GM10248 (cell line): ENCODE results near the gene DDX10.

Source experiments
- CTCF ChIA-PET: fragments of 300-600 bp; sonication (Branson Sonifier 250); formaldehyde crosslinking; extraction: SDS; loops from one replicate; lab custom pipeline; 2021; ENCODE audit warnings: antibody characterized with exemption; lab: Yijun Ruan, JAX
- POLR2A ChIA-PET: fragments of 350-650 bp; sonication (Branson Sonifier 250); formaldehyde crosslinking; extraction: SDS; loops from one replicate; lab custom pipeline; 2020; ENCODE audit warnings: antibody characterized with exemption; lab: Yijun Ruan, JAX
- DNase-seq: peaks from one replicate; pipeline ENCODE4 v3.0.0; 2012; ENCODE audit errors: extremely low spot score
- CTCF ChIP-seq: IDR thresholded peaks from 2 replicates; pipeline ENCODE4 v1.5.1; 2012; ENCODE audit warnings: mild to moderate bottlenecking, low read depth; ENCODE audit errors: extremely low read depth, missing control alignments, control extremely low read depth

DDX10 gene

GRCh38 chr11:108875134-108875533, 210.3 kb downstream of the DDX10 start:
- POLR2A ChIA-PET, result no interaction called here
- CTCF ChIA-PET, result interaction anchor here (1.0 to 4.1 kb wide), 5 partner anchors 10 to 177 kb away, joined by 3 to 15 read pairs (median 10); no protein-coding TSS in a partner anchor
- no peak for DNase-seq

GRCh38 chr11:108877178-108877577, 212.3 kb downstream of the DDX10 start:
- no peak for TF ChIP-seq CTCF
- no peak for DNase-seq
- ChIA-PET POLR2A (no interaction called here), CTCF (interaction anchor here (1.0 to 4.1 kb wide), 4 partner anchors 8 to 180 kb away, joined by 3 to 13 read pairs (median 6); no protein-coding TSS in a partner anchor)

More at GRCh38 chr11:108875134-108875533, 210.3 kb downstream of the DDX10 start:
- TF ChIP-seq CTCF, result no peak

GRCh38 chr11:108880510-108880909, 215.6 kb downstream of the DDX10 start:
- CTCF ChIA-PET, result interaction anchor here (0.7 kb wide), 2 partner anchors 20 to 28 kb away, joined by 3 read pairs; no protein-coding TSS in a partner anchor
- POLR2A ChIA-PET, result no interaction called here
- DNase-seq, result no peak
- no peak for TF ChIP-seq CTCF

- ChIA-PET POLR2A (no interaction called here), CTCF (no interaction called here)
- TF ChIP-seq CTCF, result no peak
- DNase-seq, result no peak
Observed at GRCh38 chr11:108881131-108881530, 216.3 kb downstream of the DDX10 start.

- no peak for TF ChIP-seq CTCF
- POLR2A ChIA-PET, result no interaction called here
- no peak for DNase-seq
- CTCF ChIA-PET, result interaction anchor here (1.0 kb wide), 1 partner anchor 11 kb away, joined by 3 read pairs; no protein-coding TSS in a partner anchor
Observed at GRCh38 chr11:108882211-108882831, 217.5 kb downstream of the DDX10 start.

GRCh38 chr11:108886005-108886659, 221.3 kb downstream of the DDX10 start:
- POLR2A ChIA-PET, result no interaction called here
- no peak for TF ChIP-seq CTCF
- CTCF ChIA-PET, result interaction anchor here (2.2 kb wide), 1 partner anchor 10 kb away, joined by 10 read pairs; no protein-coding TSS in a partner anchor
- no peak for DNase-seq
